Inflammatory macrophage treated with lipopolysaccharide for 4 hours (primary cell): ENCODE results near the gene MMP14.
"Not testable (repeated sequence)": the region's sequence is repeated elsewhere in the genome, so short reads cannot be mapped to it uniquely, and the experiment has no call there.

Experiments used
- DNase-seq: peaks from one replicate; pipeline ENCODE4 v3.0.0-alpha.2; 2020

Gene MMP14

DNA sequence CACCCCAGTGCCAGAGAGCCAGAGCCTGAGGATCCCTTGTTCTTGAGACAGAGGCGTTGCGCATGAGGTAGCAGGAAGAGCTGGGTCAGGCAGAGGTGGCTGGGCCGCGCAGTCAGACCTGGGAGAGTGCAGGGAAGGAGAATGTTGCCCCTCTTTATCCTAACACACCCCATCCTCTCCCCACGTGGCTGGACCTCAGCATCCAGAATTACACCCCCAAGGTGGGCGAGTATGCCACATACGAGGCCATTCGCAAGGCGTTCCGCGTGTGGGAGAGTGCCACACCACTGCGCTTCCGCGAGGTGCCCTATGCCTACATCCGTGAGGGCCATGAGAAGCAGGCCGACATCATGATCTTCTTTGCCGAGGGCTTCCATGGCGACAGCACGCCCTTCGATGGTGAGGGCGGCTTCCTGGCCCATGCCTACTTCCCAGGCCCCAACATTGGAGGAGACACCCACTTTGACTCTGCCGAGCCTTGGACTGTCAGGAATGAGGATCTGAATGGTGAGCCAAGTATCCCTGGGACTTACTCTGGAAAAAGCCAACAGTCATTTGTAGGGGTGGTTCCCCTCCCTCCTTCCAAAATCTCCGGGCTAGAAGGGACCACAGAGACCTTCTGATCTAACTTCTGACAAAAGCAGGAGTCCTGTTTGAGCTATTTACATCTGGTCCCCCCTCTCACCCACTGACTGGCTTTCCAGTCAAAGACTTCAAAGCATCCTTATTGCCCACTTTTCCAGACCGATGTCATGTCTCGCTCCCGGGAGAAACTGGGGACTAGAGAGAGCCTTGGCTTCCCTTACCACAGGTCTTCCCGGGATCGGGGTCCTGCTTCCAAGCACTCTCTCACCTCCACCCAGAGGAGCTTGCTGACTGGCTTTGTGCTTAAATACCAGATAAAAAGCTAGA is 6.1 kb downstream of the MMP14 start:
- no peak for DNase-seq

DNA sequence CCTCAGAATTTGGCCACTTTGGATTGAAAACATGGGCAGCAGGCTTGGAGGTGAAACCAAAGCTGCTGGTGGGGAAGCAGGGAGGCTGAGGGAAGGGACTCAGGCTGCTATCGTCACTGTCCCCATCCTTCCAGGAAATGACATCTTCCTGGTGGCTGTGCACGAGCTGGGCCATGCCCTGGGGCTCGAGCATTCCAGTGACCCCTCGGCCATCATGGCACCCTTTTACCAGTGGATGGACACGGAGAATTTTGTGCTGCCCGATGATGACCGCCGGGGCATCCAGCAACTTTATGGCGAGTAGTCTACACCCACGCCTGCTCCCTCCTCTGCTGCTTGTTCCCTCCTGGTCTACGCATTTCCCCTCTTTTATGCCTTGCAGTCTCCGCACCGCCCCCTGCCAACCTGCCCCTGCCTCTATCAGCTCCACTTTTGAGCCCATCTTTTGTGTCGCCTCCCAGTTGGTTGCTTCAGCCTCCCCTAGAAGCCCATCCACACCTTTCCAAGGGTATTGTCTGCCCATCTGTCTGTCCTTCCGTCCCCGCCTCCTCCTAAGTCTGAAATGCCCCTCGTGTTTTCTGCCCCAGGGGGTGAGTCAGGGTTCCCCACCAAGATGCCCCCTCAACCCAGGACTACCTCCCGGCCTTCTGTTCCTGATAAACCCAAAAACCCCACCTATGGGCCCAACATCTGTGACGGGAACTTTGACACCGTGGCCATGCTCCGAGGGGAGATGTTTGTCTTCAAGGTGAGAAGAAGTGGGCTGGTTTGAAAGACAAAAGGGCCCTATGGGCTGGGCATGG is 6.9 kb downstream of the MMP14 start:
- no peak for DNase-seq

DNA sequence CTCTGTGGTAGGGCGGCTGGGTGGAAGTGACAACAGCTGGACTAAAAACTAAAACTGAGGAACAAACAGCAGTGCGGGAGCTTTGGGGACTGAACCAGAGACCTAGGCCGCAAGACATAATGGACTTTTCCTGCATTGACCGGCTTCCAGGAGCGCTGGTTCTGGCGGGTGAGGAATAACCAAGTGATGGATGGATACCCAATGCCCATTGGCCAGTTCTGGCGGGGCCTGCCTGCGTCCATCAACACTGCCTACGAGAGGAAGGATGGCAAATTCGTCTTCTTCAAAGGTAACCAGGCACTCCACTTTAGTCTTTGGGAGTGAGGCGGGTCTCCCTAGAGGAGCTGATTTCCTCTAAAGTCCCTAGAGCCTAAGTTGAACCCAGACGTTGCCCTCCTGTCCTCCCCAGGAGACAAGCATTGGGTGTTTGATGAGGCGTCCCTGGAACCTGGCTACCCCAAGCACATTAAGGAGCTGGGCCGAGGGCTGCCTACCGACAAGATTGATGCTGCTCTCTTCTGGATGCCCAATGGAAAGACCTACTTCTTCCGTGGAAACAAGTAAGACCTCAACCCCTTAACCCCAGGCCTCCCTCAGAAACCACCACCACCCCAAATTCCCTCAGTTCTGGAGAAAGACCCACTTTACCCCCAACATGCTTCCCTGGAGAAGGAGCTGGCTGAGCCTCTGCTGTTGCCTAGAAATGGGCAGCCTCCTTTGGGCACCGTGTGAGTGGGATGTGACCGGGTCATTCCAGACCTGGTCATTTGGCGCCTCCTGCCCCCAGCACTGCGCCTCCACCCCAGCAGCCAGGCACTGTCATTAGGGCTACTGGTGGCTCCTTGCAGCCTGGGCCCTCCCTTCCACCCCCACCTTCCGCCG is 8.1 kb downstream of the MMP14 start:
- no peak for DNase-seq

DNA sequence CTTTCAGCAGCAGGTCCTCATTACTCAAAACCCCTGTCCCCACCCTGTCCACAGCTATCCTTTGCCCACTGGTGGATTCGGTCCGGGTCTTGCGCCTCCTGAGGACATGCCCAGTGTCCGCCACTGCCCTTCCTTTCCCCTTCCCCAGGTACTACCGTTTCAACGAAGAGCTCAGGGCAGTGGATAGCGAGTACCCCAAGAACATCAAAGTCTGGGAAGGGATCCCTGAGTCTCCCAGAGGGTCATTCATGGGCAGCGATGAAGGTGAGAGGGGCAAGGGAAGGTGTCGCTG is 8.7 kb downstream of the MMP14 start:
- no peak for DNase-seq

DNA sequence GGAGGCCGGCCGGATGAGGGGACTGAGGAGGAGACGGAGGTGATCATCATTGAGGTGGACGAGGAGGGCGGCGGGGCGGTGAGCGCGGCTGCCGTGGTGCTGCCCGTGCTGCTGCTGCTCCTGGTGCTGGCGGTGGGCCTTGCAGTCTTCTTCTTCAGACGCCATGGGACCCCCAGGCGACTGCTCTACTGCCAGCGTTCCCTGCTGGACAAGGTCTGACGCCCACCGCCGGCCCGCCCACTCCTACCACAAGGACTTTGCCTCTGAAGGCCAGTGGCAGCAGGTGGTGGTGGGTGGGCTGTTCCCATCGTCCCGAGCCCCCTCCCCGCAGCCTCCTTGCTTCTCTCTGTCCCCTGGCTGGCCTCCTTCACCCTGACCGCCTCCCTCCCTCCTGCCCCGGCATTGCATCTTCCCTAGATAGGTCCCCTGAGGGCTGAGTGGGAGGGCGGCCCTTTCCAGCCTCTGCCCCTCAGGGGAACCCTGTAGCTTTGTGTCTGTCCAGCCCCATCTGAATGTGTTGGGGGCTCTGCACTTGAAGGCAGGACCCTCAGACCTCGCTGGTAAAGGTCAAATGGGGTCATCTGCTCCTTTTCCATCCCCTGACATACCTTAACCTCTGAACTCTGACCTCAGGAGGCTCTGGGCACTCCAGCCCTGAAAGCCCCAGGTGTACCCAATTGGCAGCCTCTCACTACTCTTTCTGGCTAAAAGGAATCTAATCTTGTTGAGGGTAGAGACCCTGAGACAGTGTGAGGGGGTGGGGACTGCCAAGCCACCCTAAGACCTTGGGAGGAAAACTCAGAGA is 9.6 kb downstream of the MMP14 start:
- DNase-seq: no peak

DNA sequence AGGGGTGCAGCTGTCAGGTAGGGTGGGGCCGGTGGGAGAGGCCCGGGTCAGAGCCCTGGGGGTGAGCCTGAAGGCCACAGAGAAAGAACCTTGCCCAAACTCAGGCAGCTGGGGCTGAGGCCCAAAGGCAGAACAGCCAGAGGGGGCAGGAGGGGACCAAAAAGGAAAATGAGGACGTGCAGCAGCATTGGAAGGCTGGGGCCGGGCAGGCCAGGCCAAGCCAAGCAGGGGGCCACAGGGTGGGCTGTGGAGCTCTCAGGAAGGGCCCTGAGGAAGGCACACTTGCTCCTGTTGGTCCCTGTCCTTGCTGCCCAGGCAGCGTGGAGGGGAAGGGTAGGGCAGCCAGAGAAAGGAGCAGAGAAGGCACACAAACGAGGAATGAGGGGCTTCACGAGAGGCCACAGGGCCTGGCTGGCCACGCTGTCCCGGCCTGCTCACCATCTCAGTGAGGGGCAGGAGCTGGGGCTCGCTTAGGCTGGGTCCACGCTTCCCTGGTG is 10.5 kb downstream of the MMP14 start:
- no peak for DNase-seq

DNA sequence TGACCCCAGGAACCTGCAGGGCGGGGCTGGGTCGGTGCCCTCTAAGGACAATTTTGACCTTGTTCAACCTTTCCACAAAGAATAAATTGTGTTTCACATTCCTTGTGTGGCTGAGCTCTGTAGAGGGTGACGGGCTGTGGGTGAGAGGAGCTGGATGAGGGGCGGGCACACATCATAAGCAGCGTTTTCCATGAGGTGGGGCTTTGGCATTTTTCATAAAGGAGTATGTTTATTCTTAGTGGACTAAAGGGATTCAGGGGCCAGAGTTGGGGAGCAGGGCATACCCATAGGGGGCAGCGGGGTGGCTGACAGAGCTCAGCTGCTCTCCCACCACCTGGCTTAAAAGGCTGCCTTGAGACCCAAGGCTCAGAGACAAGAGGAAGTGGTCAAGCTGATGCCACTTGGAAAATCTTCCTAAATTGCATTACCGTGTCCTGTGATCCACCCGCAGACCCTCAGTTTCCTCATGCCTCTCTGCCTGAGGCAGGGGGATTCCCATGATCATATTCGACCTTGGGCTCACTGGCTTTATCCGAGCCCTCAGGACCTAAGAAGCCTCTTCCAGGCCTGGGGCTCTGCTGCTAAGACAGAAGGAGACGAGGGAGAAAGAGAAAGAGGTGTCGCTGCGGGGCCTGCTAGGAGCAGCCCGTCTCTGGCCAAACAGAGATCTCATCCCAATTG is 11.4 kb downstream of the MMP14 start:
- DNase-seq: peak; percentile 97

DNA sequence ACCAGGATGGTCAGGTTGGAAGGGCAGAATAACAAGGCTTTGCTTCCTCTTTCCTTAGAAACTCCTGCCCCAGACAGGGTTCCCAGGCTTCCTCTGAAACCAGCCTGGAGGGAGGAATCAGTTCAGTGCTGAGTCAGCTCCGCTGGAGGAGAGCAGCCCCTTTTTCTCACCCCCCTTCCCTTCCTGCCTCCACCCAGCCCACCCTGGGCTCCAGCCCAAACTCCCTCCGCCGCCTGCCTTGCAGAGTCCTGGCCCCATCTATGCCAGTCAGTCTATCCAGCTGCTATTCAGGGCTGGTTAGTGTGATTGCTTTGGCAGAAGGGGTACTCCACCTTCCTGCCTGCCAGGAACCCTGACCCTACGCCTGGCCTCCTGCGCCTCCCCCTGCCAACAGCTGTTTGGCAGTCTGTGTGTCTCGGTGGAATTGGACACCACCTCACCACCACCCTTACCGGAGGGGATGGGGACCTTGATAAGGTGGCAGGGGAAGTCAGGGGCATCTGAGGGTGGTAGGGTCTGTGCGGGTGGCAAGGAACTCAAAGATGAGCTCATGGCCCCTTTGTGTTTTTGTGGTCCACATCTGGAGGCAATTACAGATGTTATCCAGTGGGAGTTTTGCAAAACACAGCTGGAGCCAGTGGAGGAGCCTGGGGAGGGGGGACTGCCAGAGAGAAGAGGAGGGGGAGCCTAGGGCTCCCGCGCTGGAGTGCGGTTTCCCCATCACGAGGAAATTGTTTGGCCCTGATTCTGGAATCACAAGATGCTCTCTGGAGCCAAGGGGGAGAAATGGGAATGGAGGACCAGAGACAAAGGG is 12.2 kb downstream of the MMP14 start:
- DNase-seq: peak; percentile 85

DNA sequence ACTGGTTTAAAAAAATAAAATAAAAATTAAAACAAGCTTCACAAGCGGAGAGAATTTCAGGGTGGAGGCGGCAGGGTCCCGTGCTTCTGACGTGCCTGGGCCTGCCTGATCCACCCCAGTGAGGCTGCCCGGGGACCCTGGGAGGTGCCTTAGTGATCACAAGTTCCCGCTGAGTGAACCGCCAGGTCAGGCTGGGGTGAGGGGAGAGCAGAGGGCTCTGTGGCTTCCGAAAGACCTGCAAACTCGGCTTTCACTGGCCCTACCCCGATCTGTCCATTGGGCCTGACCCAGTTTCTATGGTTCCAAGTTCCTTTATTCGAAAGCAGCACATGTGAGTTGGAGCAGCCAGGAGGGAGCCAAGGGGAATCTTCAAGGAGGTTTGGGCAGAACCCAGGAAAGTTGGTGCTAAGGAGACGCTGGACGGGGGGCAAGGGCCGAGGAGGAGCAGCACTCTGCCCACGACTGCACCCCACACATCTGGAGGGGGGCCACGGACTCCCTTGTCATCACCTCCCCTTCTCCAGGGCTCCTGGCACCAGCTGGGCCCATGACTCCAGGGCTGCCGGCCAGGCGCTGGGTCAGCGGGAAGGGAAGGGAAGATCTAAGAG is 12.9 kb downstream of the MMP14 start:
- DNase-seq: no peak

DNA sequence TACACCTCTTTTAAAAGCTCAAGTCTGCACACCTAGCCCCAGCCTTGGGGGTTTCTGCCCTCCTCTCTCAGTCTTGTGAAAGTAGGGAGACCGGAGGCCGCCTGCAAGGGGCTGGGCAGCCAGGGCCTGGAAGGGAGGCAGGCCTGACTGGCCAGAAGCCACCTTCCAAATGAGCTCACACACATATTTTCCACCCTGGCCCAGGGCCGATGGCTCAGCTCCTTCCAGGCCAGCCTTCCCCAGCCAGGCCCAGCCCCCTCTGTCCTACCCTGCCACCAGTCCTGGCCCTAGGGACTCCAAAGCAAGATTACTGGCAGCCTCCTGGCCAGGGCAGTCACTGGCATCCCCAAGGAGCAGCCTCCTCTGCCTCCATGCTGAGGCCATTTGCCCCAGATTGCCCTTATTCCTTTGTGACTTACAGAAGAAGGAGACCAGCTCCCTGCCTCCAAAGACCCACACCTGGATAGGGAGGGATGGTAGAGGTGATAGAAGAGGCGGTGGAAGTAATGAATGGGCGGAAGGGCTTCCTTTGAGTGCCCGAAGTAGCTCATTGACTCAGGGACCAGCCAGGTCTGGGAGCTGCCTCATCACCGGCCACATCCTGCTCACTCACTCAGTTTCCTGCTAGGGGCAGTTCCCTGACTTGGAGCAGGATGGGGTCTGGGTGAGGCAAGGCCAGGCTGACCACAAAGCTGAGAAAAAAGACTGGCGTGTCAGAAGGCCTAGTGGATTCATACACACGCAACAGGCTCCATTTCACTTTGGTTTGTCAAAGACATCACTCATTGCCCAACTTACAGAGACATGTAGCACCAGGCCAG is 14.8 kb downstream of the MMP14 start:
- peak; percentile 96 for DNase-seq

DNA sequence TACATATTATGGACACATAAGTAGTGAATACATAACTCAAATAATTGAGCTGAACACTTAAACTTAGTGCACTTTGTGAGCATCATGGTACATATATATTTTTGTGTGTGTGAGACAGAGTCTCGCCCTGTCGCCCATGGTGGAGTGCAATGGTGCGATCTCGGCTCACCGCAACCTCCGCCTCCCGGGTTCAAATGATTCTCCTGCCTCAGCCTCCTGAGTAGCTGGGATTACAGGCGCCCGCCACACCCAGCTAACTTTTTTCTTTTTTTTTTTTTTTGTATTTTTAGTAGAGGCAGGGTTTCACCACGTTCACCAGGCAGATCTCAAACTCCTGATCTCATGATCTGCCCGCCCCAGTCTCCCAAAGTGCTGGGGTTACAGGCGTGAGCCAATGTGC is 15.8 kb downstream of the MMP14 start:
- DNase-seq: not testable (repeated sequence)

DNA sequence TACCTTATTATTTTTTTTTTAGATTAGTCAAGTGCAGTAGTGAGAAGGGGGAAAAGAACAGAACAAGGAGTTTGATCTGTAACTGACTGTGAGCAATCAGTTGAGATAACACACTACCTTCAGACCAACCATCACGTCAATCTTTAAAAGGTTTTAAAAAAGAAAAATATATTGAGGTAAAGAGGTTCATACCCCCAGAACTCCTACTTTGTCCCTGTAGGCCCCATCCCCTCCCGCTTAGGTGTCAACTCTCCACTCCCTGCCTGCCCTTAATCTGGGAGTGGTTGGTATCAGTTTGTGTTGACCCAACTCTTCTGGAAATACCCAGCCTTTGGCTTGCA is 16.2 kb downstream of the MMP14 start:
- DNase-seq: no peak

DNA sequence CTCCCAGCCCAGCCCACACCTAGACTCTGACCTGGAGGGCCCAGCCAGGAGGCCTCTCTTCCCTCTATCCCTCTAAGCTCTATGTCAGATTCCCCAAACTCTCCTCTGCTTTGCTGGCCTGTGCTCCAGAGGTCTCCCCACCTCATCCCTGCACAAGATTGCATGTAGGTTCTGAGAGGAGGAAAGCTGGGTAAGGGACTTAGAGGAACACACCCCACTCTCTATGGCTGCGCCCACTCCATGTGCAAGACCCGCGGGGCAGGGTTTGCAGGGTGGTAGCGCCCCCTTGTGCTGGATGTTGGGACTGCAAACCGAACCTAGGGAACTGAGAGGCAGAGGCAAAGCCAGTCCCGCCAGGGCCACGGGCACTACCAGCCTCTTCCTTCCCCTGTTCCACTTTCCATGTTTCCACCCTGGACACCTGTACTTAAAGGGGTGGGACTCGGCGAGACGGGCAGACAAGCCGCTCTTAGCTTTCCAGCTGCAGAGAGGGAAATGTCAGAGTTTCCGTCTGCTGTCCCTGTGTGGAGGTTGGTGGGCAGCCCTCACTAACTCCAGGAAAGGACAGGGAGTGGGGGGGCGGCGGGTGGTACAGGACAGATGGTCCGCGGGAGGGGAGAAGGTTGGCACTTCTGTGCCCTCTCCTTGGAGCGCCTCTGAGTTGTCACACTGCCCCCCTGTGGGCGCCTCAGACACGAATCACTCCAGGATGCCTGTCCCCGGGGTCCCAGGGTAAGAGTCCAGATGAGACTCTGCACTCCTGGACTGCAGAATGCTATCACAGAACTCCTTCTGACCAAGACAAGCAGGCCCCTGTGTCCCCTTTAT is 16.8 kb downstream of the MMP14 start:
- peak; percentile 85 for DNase-seq

DNA sequence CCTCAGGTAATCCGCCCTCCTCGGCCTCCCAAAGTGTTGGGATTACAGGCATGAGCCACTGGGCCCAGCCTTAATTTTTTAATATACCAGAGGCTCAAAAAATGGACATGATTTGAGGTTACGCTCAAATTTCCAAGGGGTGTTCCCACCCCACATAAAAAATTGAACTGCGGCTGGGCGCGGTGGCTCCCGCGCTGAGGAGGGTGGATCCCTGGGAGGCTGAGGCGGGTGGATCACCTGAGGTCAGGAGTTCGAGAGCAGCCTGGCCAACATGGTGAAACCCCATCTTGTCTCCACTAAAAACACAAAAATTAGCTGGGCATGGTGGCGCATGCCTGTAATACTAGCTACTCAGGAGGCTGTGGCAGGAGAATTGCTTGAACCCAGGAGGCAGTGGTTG is 17.9 kb downstream of the MMP14 start:
- DNase-seq: not testable (repeated sequence)

DNA sequence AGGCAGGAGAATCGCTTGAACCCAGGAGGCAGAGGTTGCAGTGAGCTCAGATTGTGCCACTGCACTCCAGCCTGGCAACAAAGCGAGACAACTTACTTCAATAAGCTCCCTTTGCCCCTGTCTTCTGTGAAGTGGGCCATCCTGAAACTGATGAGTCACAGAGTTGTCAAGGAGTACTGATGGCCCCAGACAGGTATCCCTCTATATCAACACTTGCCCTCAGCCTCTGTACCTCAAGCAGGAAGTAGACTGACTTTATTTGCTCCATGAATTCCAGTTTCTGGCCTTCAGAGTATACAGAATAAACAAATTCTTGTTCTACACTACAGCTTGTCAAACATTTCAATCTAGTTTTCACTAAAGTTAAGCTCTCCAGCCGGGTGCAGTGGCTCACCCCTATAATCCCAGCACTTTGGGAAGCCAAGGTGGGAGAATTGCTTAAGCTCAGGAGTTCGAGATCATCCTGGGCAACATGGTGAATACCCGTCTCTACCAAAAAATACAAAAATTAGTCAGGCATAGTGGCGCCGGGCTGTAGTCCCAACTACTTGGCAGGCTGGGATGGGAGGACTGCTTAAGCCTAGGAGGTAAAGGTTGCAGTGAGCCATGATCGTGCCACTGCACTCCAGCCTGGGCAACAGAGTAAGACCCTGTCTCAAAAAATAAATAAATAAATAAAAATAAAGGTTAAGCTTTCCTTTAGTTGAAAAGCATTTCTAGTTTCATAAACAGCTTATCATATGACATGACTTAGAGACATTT is 18.8 kb downstream of the MMP14 start:
- no peak for DNase-seq

DNA sequence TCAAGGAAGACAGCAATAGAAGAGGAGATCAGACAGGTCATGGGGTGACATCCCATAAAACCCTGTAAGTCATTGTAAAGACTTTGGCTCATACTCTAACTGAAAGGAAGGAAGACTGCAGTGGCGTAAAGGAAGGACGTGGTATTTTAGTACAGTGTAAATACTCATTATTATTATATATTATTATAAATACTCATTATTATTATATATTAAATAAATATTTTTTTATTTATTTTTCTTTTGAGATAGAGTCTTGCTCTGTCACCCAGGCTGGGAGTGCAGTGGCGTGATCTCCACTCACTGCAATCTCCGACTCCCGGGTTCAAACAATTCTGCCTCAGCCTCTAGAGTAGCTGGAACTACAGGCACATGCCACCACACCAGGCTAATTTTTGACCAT is 20.0 kb downstream of the MMP14 start:
- no peak for DNase-seq

DNA sequence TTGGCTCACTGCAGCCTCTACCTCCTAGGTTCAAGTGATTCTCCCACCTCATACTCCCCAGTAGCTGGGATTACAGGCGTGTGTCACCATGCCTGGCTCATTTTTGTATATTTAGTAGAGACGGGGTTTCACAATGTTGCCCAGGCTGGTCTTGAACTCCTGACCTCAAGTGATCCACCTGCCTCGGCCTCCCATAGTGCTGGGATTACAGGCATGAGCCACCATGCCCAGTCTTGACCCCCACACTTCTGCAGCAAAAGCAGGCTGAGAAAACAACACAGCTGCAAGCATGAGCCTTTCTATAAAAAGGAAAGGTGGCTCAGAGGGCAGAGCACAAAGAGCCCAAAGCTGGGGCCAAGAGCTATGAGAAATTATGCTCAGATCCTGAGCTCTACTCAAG is 24.0 kb downstream of the MMP14 start:
- DNase-seq: not testable (repeated sequence)

DNA sequence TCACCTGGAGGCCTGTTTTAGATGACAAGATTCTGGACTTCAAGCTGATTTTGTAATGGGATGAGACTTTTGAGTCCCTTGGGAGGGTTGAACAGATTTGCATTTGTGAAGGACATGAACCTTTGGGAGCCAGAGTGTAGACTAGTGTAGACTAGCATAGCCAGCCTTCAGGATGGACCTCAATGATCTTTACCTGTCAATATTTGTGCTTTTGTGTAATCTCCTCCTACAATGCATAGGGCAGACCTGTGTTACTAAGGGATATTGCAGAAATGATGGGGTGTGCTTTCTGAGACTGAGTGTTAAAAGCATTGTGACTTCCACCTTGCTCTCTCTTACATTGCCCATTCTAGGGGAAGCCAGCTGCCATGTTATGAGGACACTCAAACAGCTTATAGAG is 25.3 kb downstream of the MMP14 start:
- no peak for DNase-seq
